GM19455 (cell line): ENCODE measurements around the gene JCAD.

Experiments used
- ATAC-seq: cut with Tn5 transposase; IDR thresholded peaks from one replicate; pipeline ENCODE4 v1.9.1; 2021; ENCODE audit not compliant: unreplicated experiment

JCAD gene

DNA sequence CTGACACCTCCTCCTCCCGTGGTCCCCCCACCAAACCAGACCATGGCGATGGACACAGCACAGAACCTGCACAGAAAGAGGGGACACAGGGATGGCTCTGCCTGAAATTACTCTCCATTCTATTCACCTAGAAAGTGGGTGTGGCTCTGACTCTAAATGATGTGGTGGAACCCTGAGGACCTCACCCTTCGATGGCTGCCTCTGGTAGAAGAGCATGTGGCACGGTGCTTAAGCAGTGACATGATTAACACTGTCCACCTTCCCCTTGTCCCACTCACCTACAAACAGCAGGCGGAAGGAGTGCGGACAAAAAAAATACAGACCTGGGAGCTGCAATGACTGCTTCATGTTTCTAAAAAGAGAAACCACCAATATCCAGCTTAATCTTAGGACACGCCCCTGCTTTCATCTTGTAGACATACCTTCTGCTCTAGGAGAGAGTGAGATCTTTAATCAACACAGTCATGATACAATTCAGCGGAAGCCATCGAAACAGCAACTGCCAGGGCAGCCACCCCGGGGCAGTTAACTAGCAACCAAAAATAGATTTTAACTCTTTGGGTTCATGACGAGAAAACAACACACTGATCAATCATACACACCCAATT, 11.4 kb downstream of the JCAD start:
- no peak for ATAC-seq

DNA sequence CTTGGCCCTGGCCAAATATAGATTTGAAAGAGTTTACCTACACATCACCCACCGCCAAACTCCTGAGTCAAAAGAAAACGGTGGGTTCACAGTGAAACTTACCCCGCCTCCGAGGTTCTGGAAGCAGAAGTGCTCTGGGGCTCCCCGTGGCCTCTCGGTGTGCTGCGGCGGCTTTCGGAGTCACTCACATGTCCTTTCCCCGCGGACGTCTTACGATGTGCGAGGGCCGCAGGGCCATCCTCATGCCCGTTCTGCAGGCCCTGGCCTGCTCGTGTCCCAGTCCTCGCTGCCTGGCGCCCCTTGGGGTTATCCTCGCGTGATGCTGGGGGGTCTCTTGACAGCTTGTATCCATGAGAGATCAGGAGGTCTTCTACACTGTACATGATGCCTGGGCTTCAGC, 12.0 kb downstream of the JCAD start:
- peak; percentile 76 for ATAC-seq

DNA sequence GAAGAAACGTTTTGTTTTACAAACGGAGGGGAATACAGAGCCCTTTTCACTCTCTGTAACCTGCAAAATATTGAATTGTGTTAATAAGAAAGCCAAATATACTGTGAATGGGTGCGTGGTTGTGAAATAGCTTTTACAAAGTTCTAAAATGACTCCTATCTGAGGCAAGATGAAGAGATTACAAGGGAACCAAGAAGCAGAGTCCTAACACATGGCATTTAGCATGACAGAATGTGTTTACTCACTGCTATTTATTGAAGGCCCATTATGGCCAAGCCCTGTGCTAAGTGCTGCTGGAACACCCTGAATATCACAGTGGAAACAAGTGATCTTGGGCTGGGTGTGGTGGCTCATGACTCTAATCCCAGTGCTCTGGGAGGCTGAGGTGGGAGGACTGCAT, 12.9 kb downstream of the JCAD start:
- ATAC-seq: no peak

DNA sequence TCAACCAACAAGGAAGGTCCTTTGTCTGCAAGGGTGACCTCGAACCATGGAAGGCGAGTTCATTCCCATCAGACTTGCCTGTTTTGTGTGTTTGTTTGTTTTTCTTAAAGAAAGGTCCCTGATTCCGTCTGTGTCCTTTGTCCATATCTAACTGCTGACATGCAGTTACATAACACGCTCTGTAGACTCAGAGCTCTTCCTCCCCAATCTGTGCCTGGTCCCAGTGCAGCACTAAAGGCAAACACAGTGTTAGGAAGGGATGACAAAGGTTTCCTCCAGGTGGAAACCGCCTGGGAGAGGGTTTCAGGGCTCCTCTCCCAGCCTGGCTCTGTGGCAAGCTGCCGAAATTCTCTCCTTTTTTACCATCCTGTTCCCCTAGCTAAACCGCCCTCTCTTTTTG, 13.4 kb downstream of the JCAD start:
- ATAC-seq: no peak

DNA sequence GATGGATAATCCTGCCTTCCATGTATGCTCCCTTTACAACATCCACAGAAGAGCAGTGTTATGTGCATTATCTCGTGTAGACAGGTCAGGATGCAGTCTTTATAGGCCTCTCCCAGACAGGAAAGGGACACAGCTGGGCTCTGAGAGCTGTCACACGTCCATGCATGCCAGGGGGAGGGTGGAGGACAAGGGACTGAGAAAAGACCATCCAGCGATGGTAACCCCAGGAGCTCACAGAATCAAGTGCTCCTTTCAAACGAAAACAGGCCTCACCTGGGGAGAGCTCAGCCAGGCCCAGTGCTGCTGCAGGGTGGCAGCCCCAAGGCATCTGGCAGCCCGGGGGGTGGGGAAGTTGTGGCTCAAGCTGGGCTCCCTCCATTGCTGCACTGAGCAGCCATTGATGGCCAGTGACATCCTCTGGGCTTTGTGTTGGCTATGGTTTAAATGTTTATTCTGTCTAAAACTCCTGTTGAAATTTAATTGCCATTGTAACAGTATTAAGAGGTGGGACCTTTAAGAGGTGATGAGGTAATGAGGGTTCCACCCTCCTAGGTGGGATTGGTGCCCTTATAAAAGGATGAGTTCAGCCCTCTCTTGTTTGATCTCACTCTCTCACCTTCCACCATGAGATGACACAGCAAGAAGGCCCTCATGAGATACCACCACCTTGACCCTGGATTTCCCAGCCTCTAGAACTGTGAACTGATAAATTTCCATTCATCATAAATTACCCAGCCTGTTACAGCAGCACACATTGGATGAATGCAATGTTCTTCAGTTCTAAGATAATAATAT, 15.7 kb downstream of the JCAD start:
- ATAC-seq: no peak

DNA sequence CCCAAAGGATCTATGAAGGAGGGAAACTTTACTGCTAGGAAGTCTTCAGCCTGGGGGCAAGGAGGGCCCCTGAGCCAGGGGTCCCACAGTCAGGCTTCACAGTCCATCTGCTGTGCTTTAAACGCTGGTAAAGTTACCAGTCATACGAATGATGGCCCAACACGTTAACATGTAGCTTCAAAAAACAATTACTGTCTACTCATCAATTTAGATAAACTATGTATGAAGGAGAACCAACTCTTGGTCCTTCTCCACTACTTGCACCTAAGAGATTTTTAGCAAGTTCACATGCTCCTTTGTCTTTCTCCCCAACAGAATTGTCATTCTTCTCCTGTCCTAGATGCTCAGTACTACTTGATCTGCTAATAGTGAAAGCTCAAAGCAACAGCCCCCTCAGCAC, 16.6 kb downstream of the JCAD start:
- no peak for ATAC-seq

DNA sequence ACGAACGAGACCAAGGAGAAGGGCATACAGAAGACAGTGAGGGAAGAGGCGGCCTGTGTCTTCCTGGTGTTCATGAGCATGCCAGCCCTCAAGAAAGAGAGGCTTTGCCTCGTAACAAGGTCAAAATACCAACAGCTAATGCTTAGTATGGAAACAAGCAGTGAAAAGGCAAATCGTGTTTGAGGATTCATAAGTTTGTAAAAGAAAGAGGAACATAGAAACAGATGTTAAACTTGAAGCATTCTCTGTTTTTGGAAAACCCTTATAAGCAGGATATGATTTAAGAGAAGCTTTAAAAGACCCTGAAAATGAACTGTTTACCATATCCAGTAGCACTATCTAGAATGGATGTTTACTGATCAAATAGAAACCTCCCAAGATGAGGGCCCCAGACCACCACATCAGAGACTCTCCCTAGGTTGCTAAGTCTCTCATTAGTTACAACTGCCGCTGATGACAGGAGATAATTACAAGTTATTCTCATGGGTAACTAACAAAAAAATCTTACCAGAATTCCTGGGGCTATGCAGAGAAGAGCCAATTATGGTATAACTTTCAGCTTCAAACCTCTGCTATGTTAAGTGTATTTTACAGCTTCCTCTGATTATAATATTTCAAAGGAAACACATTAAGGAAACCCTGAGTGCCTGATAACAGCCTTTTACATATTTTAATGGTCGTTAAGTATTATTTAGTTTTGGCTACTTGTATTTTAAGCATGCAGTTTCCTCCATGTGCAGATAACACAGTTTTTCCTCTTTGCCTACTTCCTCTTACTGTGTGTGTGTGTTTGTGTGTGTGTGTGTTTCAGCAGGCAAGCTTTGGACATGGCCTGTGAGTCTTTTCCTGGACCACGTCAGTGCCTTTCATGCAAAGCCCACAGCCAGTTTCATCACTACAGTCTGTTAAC, 17.9 kb downstream of the JCAD start:
- ATAC-seq: no peak

DNA sequence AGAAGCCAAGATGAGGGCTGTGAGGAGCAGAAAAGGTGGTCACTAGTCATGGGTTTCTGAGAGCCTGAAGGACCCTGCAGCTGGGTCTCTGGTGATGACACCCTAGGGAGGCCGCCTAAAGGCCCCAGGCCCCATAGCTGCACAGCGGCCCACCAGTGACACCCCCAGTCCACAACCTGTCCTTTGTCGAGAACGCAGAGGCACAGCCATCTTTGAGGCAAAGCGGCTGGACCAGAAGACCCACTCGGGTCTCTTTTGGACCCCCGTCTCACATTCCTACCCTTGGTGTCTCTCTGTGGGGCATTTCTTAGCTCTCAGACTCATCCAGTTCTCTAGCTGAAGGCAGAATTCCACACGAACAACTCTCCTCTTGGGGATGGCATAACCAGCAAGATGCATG, 18.8 kb downstream of the JCAD start:
- no peak for ATAC-seq

DNA sequence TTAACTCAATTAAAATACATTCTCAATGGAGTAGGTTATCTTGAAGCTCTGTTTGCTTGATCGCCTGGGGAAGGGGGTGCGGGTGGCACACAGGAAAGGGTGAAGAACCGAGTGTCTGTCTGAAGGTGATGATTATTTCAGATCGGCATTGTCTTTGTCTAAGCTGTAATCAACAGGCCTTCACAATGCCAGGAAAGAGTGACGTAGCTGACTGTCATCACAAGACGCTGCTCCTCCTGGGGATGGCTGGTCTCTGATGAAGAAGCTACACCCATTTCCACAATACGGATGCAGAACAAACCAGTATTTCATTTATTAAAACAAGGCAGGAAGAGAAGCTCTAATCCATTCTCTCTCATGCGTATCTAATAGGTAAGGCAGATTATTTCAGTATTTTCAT, 19.4 kb downstream of the JCAD start:
- ATAC-seq: no peak

DNA sequence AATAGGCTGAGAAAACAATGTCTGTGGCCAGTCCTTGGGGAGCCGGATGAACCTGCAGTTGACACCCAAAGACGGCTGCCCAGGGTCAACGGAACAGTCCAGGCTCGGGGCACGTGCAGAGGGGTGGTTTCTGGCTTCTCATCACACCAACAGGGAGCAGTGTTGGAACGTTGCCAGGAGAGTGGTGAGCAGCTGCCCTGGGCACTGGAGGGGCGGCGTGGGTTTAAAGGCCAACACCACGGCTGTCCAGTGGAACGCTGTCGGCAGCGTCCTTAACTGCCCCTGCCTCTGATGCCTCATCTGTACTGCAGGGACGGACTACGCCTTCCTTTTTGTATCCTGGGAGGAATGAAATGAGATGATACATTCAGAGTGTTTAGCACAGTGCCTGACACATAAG, 19.8 kb downstream of the JCAD start:
- ATAC-seq: no peak

DNA sequence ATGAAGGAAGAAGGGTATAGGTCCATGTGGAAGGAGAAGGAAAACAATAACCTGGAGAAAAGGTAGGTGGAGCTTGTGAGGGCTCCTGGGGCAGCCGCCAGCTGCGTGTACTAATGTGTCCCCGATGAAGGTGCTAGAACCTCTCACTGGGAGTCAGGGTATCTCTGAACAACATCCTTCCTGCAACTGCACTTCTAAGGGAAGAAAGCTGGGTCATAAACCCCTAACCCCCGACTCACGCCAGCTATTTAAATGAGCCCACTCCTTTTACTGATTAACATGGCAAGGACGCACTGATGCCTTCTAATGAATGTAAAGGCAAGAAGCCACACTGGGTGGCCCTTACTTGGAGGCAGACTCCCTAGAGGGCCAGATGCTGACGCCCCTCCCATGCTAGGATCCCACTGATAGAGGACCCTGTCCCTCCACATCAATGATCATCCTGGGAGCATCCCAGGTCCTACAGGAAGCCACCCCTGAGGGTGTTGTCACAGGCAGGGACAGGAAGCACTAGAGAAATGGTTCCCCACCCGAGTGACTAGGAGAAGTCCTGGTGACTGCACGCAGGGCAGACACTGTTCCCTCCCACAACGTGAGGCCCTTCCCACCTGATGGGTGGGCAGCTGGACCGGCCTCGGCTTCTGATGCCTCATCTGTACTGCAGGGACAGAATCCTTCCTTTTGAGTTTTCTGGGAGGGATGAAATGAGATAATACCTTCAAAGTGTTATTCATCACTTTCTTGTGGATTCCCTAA, 20.4 kb downstream of the JCAD start:
- no peak for ATAC-seq

DNA sequence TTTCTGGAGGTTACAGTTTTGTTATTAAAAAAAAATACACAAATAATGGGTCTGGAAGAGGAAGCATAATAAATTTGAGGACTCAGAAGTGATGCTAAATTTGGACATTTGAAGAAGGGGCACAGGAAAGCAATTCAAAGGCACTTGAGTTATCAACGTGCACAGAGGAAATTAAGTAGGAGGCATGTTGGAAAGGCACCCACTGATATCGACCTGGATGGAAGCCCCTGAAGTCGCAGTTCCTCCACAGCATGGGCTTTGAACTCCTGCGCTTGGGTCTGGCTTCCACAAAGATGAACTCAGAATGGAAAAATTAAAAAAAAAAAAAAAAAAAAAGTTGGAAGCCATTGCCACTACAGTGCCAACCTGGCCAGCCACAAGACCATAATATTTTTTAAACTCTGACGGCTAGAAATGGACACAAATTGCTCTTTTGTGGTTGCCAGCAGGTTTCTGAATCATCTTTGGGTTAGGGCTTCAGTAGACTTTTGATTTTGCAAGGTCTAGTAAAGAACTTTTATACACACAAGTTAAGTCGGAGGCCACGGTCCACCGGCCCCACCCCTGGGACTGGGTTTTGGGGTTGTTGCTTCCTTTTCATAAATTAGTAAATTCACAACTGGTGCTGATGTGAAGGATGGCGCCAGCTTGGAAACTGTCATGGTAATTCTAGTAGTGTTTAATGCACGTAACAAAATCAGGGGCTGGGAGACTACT, 21.6 kb downstream of the JCAD start:
- ATAC-seq: no peak

DNA sequence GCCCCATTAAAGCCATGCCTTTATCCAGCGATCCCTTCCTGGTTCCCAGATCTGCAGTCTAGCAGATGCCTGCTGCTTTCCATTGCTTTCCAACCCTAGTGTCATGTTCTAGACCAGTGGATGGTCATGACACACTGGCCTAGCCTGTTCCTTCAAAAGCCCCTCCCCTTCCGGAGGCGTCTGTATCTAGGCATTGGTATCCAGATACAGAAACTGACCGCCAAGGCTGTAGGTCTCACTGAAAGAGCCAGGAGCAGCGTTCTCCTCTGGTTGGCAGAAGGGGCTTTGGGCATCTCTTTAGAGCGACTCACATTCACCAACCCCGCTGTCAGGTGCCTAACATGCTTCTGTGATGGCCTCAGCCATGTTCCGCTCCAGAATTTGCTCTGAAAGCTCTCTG, 22.6 kb downstream of the JCAD start:
- no peak for ATAC-seq

DNA sequence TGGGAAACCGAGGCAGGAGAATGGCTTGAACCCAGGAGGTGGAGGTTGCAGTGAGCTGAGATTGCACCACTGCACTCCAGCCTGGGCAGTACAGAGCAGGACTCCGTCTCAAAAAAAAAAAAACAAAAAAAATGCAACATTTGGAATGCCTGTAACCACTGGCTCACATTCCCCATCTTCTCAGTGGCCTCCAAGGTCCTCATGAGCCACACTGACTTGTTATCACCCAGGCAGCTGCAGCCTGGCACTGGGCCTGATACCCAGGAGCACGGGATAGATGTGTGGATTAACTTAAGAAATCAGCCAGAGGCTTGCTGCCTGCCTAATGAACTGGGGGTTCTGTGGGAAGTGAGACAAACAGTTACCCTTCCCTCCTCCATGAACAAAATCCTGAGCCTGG, 23.0 kb downstream of the JCAD start:
- no peak for ATAC-seq

DNA sequence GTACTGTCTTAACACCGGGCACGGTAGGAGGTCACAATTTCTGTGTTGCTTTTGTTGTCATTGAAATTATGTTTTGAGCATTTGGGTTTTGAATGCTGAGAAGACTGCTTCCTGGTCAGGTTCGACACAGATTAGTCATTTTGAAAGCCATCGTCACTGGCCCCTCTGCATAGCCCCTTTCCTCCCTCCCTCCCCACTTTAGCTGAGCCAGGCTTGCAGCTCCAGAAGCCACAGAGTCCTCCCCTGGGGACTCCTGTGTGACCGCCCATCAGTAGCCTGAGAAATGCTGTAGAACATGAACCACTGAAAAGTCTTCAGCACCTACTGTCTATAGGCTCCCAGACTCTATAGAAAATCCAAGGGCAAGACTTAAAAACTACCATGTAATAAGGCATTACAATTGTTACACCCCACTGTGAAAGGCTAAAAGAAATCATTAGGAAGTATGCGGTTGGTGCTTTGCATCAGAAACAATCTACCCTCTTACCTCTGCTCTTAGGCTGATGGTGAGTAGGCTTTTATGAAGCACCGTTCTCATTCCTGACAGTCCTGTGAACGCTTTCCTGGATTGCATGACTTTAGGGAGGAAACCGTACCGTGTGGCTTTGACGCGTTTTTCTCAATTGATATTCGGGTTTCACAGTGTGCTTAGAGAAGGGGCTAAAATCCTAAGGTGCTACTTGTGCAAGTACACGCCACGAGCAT, 24.8 kb downstream of the JCAD start:
- no peak for ATAC-seq

DNA sequence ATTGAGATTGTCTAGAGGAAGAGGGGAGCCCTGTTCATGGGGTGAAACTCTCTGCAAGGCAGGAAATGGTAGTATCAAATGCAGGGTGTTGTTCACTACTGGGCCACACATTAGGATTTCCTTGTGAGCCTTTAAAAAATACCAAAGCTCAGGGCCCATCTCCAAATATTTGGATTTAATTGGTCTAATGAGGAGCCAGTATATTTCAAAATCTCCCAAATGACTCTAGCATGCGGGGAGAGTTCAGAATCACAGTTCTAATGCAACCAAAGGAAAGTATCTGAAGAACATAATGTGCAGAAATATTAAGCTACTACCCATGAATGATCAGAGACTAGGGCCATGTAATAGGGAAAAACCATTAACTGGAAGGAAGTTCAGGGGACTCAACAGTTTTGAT, 27.3 kb downstream of the JCAD start:
- ATAC-seq: no peak

DNA sequence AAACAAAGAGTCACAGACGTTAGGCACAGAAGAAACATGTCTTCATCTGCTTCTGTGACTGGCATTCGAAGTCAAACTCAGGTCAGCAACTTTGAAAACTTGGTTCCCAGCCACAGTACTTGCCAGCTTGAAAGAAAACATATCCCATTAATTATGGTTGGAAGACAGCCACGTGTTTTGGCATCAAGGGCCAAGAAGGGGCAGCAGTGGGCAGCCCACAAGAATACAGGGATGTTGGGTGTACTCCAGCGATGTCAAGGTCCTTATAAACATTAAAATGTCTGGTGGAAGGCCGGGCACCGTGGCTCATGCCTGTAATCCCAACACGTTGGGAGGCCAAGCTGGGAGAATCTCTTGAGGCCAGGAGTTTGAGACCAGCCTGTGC, 29.5 kb downstream of the JCAD start:
- no peak for ATAC-seq

DNA sequence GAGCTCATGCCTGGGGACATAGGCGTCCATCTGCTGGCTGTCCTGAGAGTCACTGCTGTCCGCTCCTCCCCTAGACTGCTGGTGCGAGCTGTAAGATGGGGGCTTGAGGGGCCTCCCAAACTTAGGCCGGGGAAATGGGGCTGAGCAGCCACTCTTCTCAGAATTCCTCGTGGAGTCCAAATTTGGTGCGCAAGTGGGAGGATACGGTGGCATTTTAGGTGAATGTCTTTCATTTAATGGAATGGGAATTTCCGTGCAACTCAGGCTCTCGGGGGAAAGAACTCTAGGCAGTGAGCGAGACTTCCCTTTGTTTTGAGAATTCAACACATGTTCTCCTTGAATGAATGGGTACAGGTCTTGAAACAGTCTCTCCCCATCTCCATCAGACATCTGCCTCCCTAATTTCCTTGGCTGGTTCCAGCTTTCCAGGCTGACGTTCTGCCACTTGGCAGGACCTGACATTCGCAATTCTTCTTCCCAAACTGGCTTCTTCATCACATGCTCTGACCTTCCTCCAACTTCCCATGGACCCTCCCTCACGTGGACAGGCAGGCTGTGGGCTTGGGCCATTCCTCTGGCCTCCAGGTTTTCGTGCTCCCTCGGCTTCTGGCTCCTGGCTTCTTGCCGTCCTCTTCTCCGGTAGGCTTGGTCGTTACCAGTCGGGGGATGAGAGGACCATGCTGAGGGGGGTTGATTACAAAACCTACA, 30.1 kb downstream of the JCAD start:
- no peak for ATAC-seq

DNA sequence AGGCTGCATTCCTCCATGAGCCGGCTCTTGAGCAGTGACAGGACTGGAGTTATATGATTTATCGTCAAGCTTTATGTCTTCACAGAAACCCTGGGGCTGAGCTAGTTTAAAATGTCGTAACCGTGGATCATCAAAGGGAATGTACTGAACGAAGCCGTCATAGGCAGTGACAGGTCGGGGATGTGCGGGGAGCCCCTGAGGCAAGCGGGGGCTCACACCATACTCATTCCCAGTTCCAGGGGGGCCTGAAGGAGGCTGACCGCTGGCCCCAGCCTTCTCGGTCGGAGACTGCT, 30.7 kb downstream of the JCAD start:
- ATAC-seq: no peak
